SK-N-DZ (cell line): ENCODE measurements around the gene ARL10.

Source experiments
- DNase-seq: peaks from one replicate; pipeline ENCODE4 v3.0.0-alpha.2; 2015; ENCODE audit warnings: low spot score

The ARL10 gene

GRCh38 chr5:176361437-176362232, 3.7 kb upstream of the ARL10 start, which contains the start of gene KIAA1191:
Gene KIAA1191, minus strand, starts transcription at chr5:176361764. Its CDS starts 2,256 bp downstream, at chr5:176359508.
- peak; percentile 90 for DNase-seq

- no peak for DNase-seq
Measured at GRCh38 chr5:176362233-176362490, 3.1 kb upstream of the ARL10 start.

GRCh38 chr5:176364765-176365350, 429 bp upstream of the ARL10 start:
- no peak for DNase-seq

GRCh38 chr5:176366232-176366894, 1.1 kb downstream of the ARL10 start:
- DNase-seq = no peak

- no peak for DNase-seq
Measured at GRCh38 chr5:176368726-176369125, 3.4 kb downstream of the ARL10 start.

GRCh38 chr5:176369934-176370711, 4.8 kb downstream of the ARL10 start:
- no peak for DNase-seq

- DNase-seq = no peak
Measured at GRCh38 chr5:176371621-176372539, 6.6 kb downstream of the ARL10 start.

- DNase-seq = no peak
Measured at GRCh38 chr5:176373100-176373818, 8.0 kb downstream of the ARL10 start.

GRCh38 chr5:176379881-176380280, 14.6 kb downstream of the ARL10 start:
- DNase-seq = no peak

- no peak for DNase-seq
Measured at GRCh38 chr5:176381423-176381822, 16.1 kb downstream of the ARL10 start.

GRCh38 chr5:176381979-176382378, 16.7 kb downstream of the ARL10 start:
- DNase-seq = no peak

GRCh38 chr5:176382721-176383120, 17.4 kb downstream of the ARL10 start:
- no peak for DNase-seq

- no peak for DNase-seq
Measured at GRCh38 chr5:176383248-176383905, 18.1 kb downstream of the ARL10 start.

GRCh38 chr5:176383961-176384360, 18.7 kb downstream of the ARL10 start:
- DNase-seq = no peak

- no peak for DNase-seq
Measured at GRCh38 chr5:176384366-176384930, 19.2 kb downstream of the ARL10 start.

- DNase-seq = no peak
Measured at GRCh38 chr5:176384991-176385390, 19.7 kb downstream of the ARL10 start.

- no peak for DNase-seq
Measured at GRCh38 chr5:176386491-176386890, 21.2 kb downstream of the ARL10 start.

GRCh38 chr5:176387384-176387925, 22.2 kb downstream of the ARL10 start:
- DNase-seq = no peak

GRCh38 chr5:176388003-176388443, 22.7 kb downstream of the ARL10 start:
- peak; percentile 50 for DNase-seq
